IMR-90 (cell line): ENCODE measurements around the gene COLEC12. TPM values are rescaled to one million over a fixed set of nuclear protein-coding genes. Genes with fewer than 3 reads are reported as not detected.

Experiments
- ATAC-seq: fragments of 200-7000 bp; cut with Tn5 transposase; 2 replicates; pipeline ENCODE4 v1.9.1; 2020; ENCODE audit warnings: low read depth, mild to moderate bottlenecking, moderate library complexity
- BruUV-seq: library from RNA; stranded (reverse); fragments of 400-500 nt; replicated peaks from 2 replicates; lab custom pipeline; 2021; lab: Mats Ljungman, UMichigan
- CTCF ChIA-PET: fragments of 300-600 bp; formaldehyde crosslinking; extraction: SDS; loops from one replicate; lab custom pipeline; 2021; ENCODE audit warnings: antibody characterized with exemption; lab: Yijun Ruan, JAX
- POLR2A ChIA-PET: fragments of 300-600 bp; sonication (Branson Sonifier 250); formaldehyde crosslinking; loops from one replicate; lab custom pipeline; 2022; ENCODE audit warnings: antibody characterized with exemption; ENCODE audit not compliant: unreplicated experiment; lab: Charles Lee
- DNase-seq: peaks from one replicate; pipeline ENCODE4 v3.0.0; 2013
- H2AFZ ChIP-seq: replicated peaks from 2 replicates; pipeline ENCODE3; 2013; ENCODE audit warnings: low read length, mild to moderate bottlenecking; ENCODE audit not compliant: poor library complexity
- H2AK5ac ChIP-seq: 2 replicates; pipeline ENCODE4 v1.6.1; 2013; ENCODE audit warnings: low read depth, low read length, inconsistent platforms
- H2AK9ac ChIP-seq: replicated peaks from 2 replicates; pipeline ENCODE3; 2013; ENCODE audit warnings: mild to moderate bottlenecking, low read depth, low read length, moderate library complexity; ENCODE audit not compliant: poor library complexity
- H2BK120ac ChIP-seq: 2 replicates; pipeline ENCODE4 v1.6.1; 2013; ENCODE audit warnings: low read depth, low read length, inconsistent platforms
- H2BK15ac ChIP-seq: 3 replicates; pipeline ENCODE4 v1.6.1; 2013; ENCODE audit warnings: low read depth, low read length, inconsistent platforms
- H2BK20ac ChIP-seq: 2 replicates; pipeline ENCODE4 v1.6.1; 2013; ENCODE audit warnings: low read depth, mild to moderate bottlenecking, inconsistent platforms, low read length, moderate library complexity
- H2BK5ac ChIP-seq: 2 replicates; pipeline ENCODE4 v1.6.1; 2013; ENCODE audit warnings: mild to moderate bottlenecking, low read depth, low read length, inconsistent platforms; ENCODE audit not compliant: poor library complexity, severe bottlenecking
- H3K14ac ChIP-seq: replicated peaks from 2 replicates; pipeline ENCODE4 v1.6.1; 2013; ENCODE audit warnings: low read depth, low read length, inconsistent platforms
- H3K18ac ChIP-seq: 2 replicates; pipeline ENCODE4 v1.6.1; 2013; ENCODE audit warnings: low read depth, low read length, control low read depth
- H3K23ac ChIP-seq: 2 replicates; pipeline ENCODE4 v1.6.1; 2013; ENCODE audit warnings: low read depth, low read length, inconsistent platforms
- H3K27ac ChIP-seq: 2 replicates; pipeline ENCODE4 v1.5.1; 2013; ENCODE audit warnings: mild to moderate bottlenecking, control low read depth, low read length; ENCODE audit not compliant: insufficient read depth
- H3K27me3 ChIP-seq: 2 replicates; pipeline ENCODE4 v1.6.1; 2013; ENCODE audit warnings: low read length; ENCODE audit not compliant: control insufficient read depth, insufficient read depth
- H3K36me3 ChIP-seq: 2 replicates; pipeline ENCODE4 v1.6.1; 2013; ENCODE audit warnings: low read length, mixed read lengths; ENCODE audit not compliant: control insufficient read depth, insufficient read depth
- H3K4ac ChIP-seq: 2 replicates; pipeline ENCODE4 v1.6.1; 2013; ENCODE audit warnings: low read depth, low read length, inconsistent platforms
- H3K4me1 ChIP-seq: 2 replicates; pipeline ENCODE4 v1.6.1; 2013; ENCODE audit warnings: low read length, mixed read lengths; ENCODE audit not compliant: control insufficient read depth, insufficient read depth
- H3K4me2 ChIP-seq: 2 replicates; pipeline ENCODE4 v1.6.1; 2013; ENCODE audit warnings: low read depth, mild to moderate bottlenecking, control low read depth, low read length, moderate library complexity
- H3K4me3 ChIP-seq: 2 replicates; pipeline ENCODE4 v1.5.1; 2013; ENCODE audit warnings: low read depth, mild to moderate bottlenecking, control low read depth, low read length, moderate library complexity; ENCODE audit not compliant: insufficient read depth
- H3K56ac ChIP-seq: 2 replicates; pipeline ENCODE4 v1.6.1; 2013; ENCODE audit warnings: low read length, inconsistent platforms; ENCODE audit not compliant: insufficient read depth; ENCODE audit errors: extremely low read depth
- H3K79me1 ChIP-seq, 2 experiments: 2 replicates each; pipeline ENCODE4 v1.6.1; 2013; ENCODE audit warnings: low read length in 2 of 2, inconsistent platforms in 1 of 2, low read depth in 1 of 2
- H3K9ac ChIP-seq: 2 replicates; pipeline ENCODE4 v1.6.1; 2013; ENCODE audit warnings: low read depth, low read length, control low read depth
- H3K9me1 ChIP-seq: 2 replicates; pipeline ENCODE4 v1.6.1; 2013; ENCODE audit warnings: low read length, inconsistent platforms; ENCODE audit not compliant: insufficient read depth
- H3K9me3 ChIP-seq: 2 replicates; pipeline ENCODE4 v1.6.1; 2013; ENCODE audit warnings: low read length; ENCODE audit not compliant: control insufficient read depth, insufficient read depth
- H4K20me1 ChIP-seq: 2 replicates; pipeline ENCODE4 v1.6.1; 2013; ENCODE audit warnings: low read length, inconsistent platforms; ENCODE audit not compliant: insufficient read depth
- H4K5ac ChIP-seq: 2 replicates; pipeline ENCODE4 v1.6.1; 2013; ENCODE audit warnings: mild to moderate bottlenecking, low read depth, low read length, control low read depth
- H4K8ac ChIP-seq, 2 experiments: 2 replicates each; pipeline ENCODE4 v1.6.1; 2013; ENCODE audit warnings: low read depth in 2 of 2, low read length in 2 of 2, control low read depth in 1 of 2, inconsistent platforms in 1 of 2
- H4K91ac ChIP-seq: 2 replicates; pipeline ENCODE4 v1.6.1; 2013; ENCODE audit warnings: low read depth, low read length, inconsistent platforms; ENCODE audit not compliant: insufficient read depth
- CEBPB ChIP-seq: IDR thresholded peaks from 2 replicates; pipeline ENCODE4 v1.6.1; 2012; ENCODE audit warnings: low read depth, low read length, improper control_type of control experiment
- FOS ChIP-seq: fragments of 150-350 bp; IDR thresholded peaks from 2 replicates; pipeline ENCODE4 v1.6.1; 2016; ENCODE audit warnings: low read depth, low read length
- MAZ ChIP-seq: IDR thresholded peaks from 2 replicates; pipeline ENCODE4 v1.6.1; 2012; ENCODE audit warnings: low read depth, mild to moderate bottlenecking, low read length, improper control_type of control experiment, moderate library complexity, borderline replicate concordance
- NFE2L2 ChIP-seq: fragments of 150-350 bp; IDR thresholded peaks from 2 replicates; pipeline ENCODE4 v1.6.1; 2016; ENCODE audit warnings: low read depth, mild to moderate bottlenecking, low read length
- RCOR1 ChIP-seq: IDR thresholded peaks from 2 replicates; pipeline ENCODE4 v1.6.1; 2012; ENCODE audit warnings: mild to moderate bottlenecking, low read length, improper control_type of control experiment; ENCODE audit not compliant: insufficient replicate concordance
- USF2 ChIP-seq: fragments of 150-350 bp; IDR thresholded peaks from 2 replicates; pipeline ENCODE4 v1.6.1; 2017; ENCODE audit warnings: mild to moderate bottlenecking, antibody characterized with exemption, low read length, low read depth
- WGBS, 2 experiments: methylation state at CpG; one replicate each; pipeline versions ENCODE4 v1.1.5 to v1.1.7; 2013; ENCODE audit warnings: missing lambda C conversion rate in 2 of 2; ENCODE audit not compliant: insufficient read length in 1 of 2; ENCODE audit errors: extremely low coverage in 2 of 2; 5-methylcytosine and 5-hydroxymethylcytosine counted together
- dilution Hi-C: fragments of 300-500 bp; cut with HindIII; formaldehyde crosslinking; loops from one replicate; pipeline ENCODE4 v1.14.3; 2018; ENCODE audit warnings: low sequenced_read_pairs; ENCODE audit not compliant: unreplicated experiment
- in situ Hi-C: fragments of 300-500 bp; cut with MboI; formaldehyde crosslinking; loops from 3 replicates; pipeline ENCODE4 v1.14.3; 2019; ENCODE audit warnings: low sequenced_read_pairs, inconsistent platforms, mixed read lengths
- intact Hi-C: fragments of 100-400 bp; cut with micrococcal nuclease; formaldehyde crosslinking; loops from 2 replicates; pipeline ENCODE4 v1.10.0; 2022
- polyA plus RNA-seq, 3 experiments: library from polyadenylated mRNA; depleted of rRNA; stranded (reverse); fragments of >200 nt; gene quantifications; 2 replicates each; pipeline ENCODE4 v1.2.3, GENCODE V29; 2012; ENCODE audit warnings: low replicate concordance in 1 of 3
- total RNA-seq: library from RNA; depleted of rRNA; stranded (reverse); fragments of >200 nt; gene quantifications from 2 replicates; pipeline ENCODE4 v1.2.3, GENCODE V29; 2012

The COLEC12 gene
- total and polyA plus RNA-seq, 2 of the 4 experiments (the other 2 are of a cell fraction), result 1.0 to 2.3 TPM

GRCh38 chr18:424071-424661 is 76.3 kb downstream of the COLEC12 start:
- no peaks in the 10 kb centered on the region for H3K9me3 ChIP-seq
- dilution Hi-C loops (no loop called here), intact Hi-C loops (no loop called here), in situ Hi-C loops (no loop called here)
- no peaks in the 10 kb centered on the region for H3K79me1 ChIP-seq
- H3K36me3 ChIP-seq, result no peaks in the 10 kb centered on the region
- H3K4me2 ChIP-seq, result no peak overlapping the region
- ChIA-PET CTCF (no interaction called here), POLR2A (no interaction called here)
- no peak overlapping the region for H2BK15ac ChIP-seq
- H2BK20ac ChIP-seq, result no peak overlapping the region
- H2BK120ac ChIP-seq, result no peak overlapping the region
- H2AK9ac ChIP-seq, result no peak overlapping the region
- H4K8ac ChIP-seq, result no peak overlapping the region
- H3K56ac ChIP-seq, result no peak overlapping the region
- H2BK5ac ChIP-seq, result no peak overlapping the region
- no peak overlapping the region for H3K4ac ChIP-seq
- no CpG with 5 or more reads among the region's 7 CpGs for whole genome bisulfite sequencing, 2 experiments
- H2AFZ ChIP-seq, result no peak overlapping the region
- H3K14ac ChIP-seq, result no peak overlapping the region
- no peak overlapping the region for H4K5ac ChIP-seq
- no peak overlapping the region for H3K9ac ChIP-seq
- H3K27me3 ChIP-seq, result no peaks in the 10 kb centered on the region
- peaks cover 10% of the 10 kb centered on the region for H3K4me1 ChIP-seq
- H3K18ac ChIP-seq, result no peak overlapping the region
- peaks cover 6% of the 10 kb centered on the region for H3K9me1 ChIP-seq
- H3K23ac ChIP-seq, result no peak overlapping the region
- BruUV-seq, result no TSS peak
- H2AK5ac ChIP-seq, result peak overlapping the region; percentile 8; the same call in 1 of the 2 replicates
- TF ChIP-seq CEBPB (no peak), FOS (no peak), USF2 (no peak), RCOR1 (no peak), NFE2L2 (no peak), MAZ (no peak)
- no peak overlapping the region for H3K27ac ChIP-seq
- ATAC-seq, result no peak
- H4K20me1 ChIP-seq, result no peaks in the 10 kb centered on the region
- DNase-seq, result no peak
- no peak overlapping the region for H3K4me3 ChIP-seq
- no peak overlapping the region for H4K91ac ChIP-seq
